ENCODE data around the gene VWA8. TPM values are rescaled to one million over a fixed set of nuclear protein-coding genes. Genes with fewer than 3 reads are reported as not detected.
A peak's percentile ranks its signal among the peaks of the same experiment; 100 is the strongest.
"Not testable (repeated sequence)": the region's sequence is repeated elsewhere in the genome, so short reads cannot be mapped to it uniquely, and the experiment has no call there.

Gene VWA8
- total RNA-seq, 1 donor from 2014 or later: 22.2 TPM

GRCh38 chr13:41851351-41851750, 109.6 kb downstream of the VWA8 start:
- no peak for DNase-seq

DNA sequence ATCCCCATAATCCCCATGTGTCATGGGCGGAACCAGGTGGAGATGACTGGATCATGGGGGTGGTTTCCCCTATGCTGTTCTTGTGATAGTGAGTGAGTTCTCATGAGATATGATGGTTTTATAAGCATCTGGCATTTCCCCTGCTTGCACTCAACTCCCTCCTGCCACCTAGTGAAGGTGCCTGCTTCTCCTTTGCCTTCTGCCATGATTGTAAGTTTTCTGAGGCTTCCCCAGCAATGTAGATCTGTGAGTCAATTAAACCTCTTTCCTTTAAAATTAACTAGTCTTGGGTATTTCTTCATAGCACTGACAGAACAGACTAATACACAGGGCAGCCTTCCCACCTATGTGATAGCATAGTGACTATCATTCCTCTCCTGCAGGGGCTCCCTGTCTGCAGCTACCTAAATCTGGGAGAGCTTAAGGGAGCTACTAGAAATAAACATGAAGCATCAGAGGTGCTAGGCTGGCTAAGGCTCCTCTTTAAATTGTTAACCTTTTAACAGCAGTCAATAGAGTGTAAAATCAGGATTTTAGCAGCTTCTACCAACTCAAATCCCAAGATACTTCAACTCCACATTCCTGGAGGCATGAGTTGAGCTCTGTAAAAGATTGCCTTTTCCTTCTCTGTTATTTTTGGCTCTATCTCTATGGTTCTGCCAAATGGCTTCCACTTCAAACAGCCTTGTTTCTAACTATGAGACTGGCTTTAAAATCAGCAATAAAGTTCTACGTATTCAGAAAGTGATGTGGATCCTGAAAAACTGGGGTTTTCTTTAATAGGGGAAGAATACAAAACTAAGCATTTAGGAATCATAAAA, 112.3 kb downstream of the VWA8 start:
- DNase-seq: no peak

DNA sequence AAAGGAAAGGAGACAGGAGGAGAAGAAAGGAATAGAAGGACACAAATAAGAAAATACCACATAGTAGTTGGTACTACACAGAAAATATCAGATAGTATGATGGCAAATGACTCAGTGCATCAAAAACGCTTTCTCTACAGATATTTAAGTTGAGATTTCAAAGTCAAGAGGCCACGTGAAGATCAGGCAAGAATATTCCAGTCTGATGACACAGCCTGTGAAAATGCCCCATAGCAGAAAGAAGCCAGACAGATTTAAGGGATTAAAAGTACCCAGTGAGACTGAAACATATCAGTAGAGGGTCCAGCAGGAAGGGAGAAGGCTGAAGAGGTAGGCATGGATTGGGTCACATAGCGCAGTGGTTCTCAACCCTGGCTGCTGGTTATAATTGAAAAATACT, 113.7 kb downstream of the VWA8 start:
- no peak for DNase-seq

DNA sequence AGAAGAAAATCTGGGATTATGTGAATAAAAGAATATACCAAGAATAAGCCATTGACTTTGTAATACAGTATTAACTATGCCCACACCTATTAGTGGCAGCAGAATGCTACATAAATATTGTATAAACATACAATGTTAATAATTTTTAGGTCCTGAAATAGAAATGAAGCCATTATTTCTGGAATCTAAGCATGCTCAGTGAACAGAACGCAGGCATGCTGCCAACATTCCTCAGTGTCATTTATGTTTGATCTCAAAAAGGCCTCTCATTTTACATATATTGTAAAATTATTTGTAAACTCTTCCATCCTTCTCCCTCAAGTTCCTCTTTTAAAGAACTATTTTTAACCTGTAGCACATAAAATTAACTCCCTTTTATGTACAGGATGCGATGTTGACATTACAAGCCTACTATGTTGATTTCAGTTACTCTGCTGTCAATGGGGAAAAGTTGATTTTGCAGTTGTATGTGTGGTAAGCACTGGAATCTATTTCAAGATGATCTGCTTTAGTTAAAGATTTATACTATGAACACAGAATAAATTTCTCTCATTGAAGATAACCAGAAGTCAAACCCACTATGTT, 118.8 kb downstream of the VWA8 start:
- peak; percentile 32 for DNase-seq

DNA sequence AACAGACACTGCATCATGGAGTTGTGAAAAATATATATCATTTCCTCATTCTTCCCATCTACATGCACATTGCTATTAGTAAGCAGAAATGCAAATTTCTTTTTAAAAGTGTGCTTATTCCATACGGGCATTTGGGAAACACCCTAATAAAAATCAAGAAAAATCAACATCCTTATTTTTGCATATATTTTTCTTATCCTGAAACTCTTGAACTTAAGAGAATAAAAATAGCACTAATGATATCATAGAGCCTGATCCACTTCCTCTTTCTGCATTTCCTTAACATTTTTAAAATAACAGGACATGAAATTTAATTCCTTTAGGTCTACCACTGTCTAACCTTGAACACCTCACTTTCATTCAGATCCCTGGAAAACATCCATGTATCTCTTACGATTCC, 123.3 kb downstream of the VWA8 start:
- no peak for DNase-seq

DNA sequence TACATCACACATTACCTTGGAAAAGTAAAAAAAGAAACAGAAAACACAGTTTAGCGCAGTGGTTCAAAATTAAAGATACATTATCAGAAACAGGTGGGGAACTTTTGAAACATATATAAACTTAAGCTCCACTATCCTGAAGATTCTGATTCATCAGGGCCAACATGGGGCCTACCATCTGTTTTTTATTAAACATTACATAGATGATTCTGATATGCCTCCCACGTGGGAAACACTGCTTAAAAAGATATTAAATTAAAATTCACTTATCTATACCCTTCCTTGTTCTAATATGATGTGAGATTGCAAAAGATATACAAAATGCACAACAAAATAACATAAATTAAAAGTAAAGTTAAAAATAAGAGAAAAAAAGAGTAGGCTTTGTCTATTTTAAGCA, 125.0 kb downstream of the VWA8 start:
- DNase-seq: peak; percentile 35

DNA sequence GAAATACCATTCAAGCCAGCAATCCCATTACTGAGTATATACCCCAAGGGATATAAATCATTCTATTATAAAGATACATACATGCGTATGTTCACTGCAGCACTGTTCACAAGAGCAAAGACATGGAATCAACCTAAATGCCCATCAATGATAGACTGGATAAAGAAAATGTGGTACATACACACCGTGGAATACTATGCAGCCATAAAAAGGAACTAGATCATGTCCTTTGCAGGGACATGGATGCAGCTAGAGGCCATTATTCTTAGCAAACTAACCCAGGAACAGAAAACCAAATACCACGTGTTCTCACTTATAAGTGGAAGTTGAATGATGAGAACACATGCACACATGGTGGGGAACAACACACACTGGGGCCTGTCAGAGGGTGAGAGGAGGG, 126.2 kb downstream of the VWA8 start:
- DNase-seq: not testable (repeated sequence)

- DNase-seq: peak; percentile 3
Measured at GRCh38 chr13:41833831-41834230, 127.1 kb downstream of the VWA8 start.

DNA sequence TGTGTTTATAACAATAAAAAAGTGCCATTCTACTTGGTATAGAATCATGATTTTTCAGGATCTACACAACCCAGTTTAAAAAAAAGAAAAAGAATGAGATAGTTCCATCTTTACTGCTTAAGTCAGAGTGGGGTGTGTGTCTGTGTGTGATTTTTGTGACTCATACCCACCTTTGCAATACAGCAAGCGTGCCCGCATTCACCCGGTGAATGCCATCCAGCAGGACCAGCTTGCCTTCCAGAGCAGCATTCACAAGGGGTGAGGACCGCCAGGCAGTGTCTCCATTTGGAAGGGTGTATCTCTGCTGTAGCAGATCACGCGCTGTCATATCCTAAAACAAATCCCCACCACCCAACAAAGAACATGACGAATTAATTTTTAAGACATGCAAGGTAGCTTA, 127.7 kb downstream of the VWA8 start:
- no peak for DNase-seq

- DNase-seq: no peak
Measured at GRCh38 chr13:41827507-41828213, 133.2 kb downstream of the VWA8 start.

DNA sequence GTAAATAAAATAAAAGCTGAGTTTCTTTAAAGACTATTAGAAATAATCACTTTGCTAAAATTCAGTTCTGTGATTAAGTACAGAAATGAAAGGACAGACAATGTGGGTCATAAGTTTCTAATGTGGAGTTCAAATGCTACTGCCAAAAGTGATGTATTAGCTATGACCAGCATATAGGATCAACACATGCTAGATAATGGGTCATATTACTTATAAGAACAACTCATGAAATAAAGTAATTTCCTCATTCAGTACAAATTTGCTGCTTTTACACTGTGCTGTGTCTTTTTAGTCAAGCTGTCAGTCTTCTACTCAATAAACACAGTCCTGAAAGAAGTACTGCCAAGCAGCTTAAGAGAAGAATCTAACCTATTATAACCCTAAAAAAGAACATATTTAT, 135.2 kb downstream of the VWA8 start:
- no peak for DNase-seq

GRCh38 chr13:41823476-41823875, 137.4 kb downstream of the VWA8 start:
- no peak for DNase-seq

DNA sequence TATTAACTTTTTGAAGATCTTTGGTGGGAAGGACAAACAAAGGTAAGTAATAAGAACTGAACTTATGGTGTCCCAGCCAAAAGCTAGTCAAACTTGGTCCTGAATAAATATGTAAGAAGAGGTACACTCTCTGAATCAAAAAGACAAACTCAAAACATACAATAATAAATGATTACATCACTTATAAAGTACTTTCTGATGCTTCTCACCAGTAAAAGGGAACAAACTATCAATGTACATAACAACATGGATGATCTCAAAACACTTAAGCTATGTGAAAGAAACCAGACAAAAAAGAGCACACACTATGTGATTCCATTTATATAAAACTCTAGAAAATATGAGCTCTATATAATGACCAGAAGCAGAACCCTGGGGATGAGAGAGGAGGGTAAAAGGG, 138.3 kb downstream of the VWA8 start:
- DNase-seq: no peak

- no peak for DNase-seq
Measured at GRCh38 chr13:41821238-41821594, 139.7 kb downstream of the VWA8 start.

DNA sequence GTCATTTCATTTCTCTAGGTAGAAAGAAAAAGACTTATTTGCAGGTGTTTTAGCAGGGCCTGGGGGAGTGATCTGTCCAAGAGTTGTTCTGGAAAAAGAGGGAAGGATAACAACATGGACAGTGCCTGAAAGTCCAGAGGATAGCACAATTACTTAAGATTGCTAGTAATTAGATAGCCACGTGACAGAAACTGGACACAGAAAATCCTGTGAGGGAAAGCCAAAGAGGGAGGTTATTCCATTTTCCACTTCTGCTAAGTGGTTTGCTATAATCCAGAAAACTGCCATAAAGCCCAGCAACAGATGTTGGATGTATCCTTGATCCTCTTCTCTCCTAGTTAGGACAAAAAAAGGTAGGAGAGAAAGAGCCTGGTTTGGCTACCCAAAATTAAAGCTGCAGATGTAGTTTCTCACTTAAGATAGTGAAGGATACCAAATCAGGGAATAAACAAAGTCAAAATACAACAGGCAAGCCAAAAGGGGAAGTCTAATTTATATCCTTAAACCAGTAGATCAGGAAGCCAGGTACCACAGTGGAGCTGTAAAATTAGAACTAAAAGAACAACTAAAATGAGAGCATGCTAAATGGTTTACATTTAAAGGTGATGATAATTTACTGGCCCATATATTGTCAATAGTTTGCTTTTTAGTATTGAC, 140.2 kb downstream of the VWA8 start:
- DNase-seq: no peak

DNA sequence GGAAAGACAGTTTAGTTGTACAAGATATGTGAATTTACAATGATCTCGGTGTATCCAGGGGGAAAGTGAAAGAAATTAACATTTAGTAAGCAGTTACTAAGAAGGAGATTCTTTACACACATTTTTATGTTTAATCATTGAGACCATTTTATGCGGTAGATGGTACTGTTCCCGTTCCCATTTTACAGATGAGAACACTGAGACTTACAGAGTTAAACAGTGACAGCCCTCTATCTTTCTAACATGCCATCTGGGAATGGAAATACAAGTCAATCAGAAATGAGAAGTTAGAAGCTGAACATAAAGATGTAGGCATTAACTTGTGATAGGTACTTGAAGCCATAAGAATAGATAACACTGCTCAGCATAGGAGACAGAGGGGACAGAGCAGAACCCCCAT, 144.9 kb downstream of the VWA8 start:
- no peak for DNase-seq

- no peak for DNase-seq
Measured at GRCh38 chr13:41813426-41813825, 147.5 kb downstream of the VWA8 start.

DNA sequence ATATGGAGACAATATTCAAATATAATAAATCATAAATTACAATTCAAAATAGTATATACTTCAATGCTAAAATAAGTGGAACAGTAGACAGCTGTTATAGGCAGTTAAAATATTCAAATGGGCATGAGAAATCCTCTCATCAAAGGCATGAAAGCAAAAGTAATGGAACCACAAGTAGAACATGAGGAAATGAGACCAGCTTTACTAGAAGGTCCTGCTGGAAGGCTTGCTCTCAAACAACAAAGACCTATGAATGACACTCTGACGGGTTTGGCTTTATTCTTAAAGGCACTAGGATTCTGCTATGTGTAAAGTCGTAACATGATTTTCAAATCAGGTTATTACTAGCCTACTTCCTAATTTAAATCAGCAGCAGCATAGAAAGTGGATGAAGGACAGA, 148.1 kb downstream of the VWA8 start:
- no peak for DNase-seq

- DNase-seq: no peak
Measured at GRCh38 chr13:41812237-41812636, 148.7 kb downstream of the VWA8 start.

DNA sequence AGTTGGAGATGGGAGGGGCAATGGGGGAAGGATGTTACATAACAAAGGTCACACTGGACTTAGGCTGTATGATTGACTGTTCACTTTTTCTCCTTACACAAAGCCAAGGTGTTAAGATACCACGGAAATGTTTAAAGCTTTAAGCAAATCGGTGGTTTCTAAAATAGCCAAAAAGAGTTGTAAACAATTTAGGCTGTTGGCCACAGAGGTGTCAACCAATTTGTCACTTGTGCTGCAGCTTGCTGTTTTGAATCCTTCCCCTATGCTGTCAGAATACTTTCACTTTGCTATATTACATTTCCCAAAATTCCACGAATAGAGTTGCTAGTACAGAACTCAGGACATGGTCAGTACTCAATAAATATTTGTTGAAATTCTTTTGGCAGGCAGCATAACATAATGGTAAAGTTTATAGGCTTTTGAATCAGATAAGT, 149.3 kb downstream of the VWA8 start:
- no peak for DNase-seq

GRCh38 chr13:41809962-41810361, 150.9 kb downstream of the VWA8 start:
- no peak for DNase-seq

DNA sequence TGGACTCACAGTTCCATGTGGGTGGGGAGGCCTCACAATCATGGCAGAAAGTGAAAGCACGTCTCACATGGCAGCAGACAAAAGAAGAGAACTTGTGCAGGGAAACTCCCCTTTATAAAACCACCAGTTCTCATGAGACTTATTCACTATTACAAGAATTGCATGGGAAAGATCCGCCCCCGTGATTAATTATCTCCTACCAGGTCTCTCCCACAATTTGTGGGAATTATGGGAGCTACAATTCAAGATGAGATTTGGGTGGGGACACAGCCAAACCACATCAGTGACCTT, 157.5 kb downstream of the VWA8 start:
- not testable (repeated sequence) for DNase-seq

All from skin of body (tissue), 2 donors.